ENCODE data around the gene AK9.

Gene AK9

DNA sequence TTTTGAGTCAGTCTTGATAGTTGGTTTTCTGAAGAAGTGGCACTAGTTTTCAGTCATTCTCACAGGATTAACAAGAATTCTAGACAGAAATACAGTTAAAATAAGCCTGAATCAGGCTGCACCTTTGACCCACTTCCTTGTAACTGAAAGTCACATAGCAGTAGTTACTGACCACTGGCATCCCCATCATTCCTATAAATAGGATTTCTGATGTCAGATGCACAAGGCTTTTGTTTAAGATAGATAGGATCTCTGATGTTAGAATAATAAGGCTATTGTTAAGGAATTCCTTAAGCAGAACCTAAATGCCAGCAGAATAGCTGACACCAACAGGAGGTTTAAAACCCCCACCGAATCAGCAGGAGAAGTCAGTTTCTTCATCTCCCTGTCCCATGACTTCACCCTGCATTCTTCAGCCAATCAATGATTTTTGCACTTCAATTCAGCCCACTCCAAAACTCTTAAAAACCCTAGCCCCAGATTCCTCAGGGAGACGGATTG is 177.4 kb downstream of the AK9 start:
- DNase-seq (ENCODE audit: low read depth in 1 of 2, low spot score in 1 of 2) = no peak

- no peak for DNase-seq (ENCODE audit: low read depth in 1 of 2, low spot score in 1 of 2)
Measured at GRCh38 chr6:109512271-109512817, 178.7 kb downstream of the AK9 start.

- no peak for DNase-seq (ENCODE audit: low read depth in 1 of 2, low spot score in 1 of 2)
Measured at GRCh38 chr6:109511832-109512231, 179.2 kb downstream of the AK9 start.

DNA sequence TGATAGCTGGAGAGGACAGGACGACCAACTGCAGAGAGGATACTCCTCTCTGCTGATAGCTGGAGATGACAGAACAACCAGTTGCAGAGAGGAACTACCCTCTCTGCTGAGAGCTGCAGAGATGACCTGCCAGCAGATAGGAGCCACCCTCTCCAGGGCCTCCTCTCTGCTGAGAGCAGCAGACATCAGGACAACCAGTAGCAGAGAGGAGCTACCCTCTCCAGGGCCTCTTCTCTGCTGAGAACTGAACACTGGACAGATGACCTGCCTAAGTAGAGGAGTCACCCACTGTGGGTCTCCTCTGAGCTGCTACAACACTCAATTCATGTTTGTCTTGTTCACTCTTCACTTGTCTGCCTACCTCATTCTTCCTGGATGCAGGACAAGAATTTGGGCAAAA is 180.6 kb downstream of the AK9 start:
- no peak for DNase-seq (ENCODE audit: low read depth in 1 of 2, low spot score in 1 of 2)

DNA sequence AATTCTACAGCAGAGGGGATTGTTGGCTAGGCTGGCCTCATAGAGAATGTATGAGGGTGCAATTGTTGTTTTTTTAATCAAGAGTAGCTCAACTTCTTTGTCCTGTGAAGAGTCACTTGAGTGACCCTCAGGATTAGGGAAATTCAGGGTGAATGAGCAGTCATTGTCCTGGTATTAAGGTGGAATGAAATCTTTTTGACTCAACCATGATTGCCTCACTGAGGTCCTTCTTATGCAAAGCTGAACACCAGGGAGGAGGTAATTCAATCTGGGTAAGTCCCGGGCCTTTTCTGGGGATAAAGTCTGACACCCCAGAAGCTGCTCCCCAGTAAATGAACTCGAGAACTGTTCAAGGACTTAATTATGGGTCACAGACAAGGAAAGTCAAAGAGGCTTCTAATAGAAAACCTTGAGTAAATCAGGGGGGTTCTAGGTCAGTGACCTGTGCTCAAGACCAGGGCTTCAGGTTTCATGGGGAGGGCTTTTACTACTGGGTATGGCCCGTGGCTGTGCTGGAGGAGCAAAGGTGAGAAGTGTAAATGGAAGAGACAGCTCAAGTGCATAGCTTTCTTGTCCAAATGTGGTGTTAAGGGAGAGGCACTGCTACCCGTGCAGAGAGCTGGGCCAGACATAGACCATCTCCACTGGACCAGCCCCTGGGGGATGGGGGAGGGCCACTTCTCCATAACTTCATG is 182.7 kb downstream of the AK9 start:
- no peak for DNase-seq (ENCODE audit: low read depth in 1 of 2, low spot score in 1 of 2)

- no peak for DNase-seq (ENCODE audit: low read depth in 1 of 2, low spot score in 1 of 2)
Measured at GRCh38 chr6:109507490-109508072, 183.4 kb downstream of the AK9 start.

DNA sequence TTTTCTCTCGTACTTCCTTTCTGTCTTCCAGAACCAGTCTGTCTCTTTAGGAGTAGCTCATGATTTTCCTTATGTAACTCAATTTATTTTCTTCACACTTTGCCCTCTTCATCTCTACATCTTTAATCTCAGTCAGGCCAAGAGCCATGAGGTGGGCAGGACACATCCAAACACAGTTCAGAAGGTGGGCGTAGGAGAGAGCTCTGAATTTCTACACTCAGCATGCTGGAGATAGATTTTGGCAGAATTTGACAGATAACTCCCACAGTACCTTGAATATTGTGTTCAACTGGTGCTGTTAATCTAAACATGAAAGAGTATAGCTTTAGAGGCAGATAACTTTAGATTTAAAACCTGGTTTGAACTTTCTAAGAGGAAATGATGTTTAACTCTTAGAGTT is 184.2 kb downstream of the AK9 start:
- DNase-seq (ENCODE audit: low read depth in 1 of 2, low spot score in 1 of 2) = no peak

- DNase-seq (ENCODE audit: low read depth in 1 of 2, low spot score in 1 of 2) = no peak
Measured at GRCh38 chr6:109506314-109506713, 184.7 kb downstream of the AK9 start.

GRCh38 chr6:109503327-109504224 is 187.4 kb downstream of the AK9 start:
- DNase-seq (ENCODE audit: low read depth in 1 of 2, low spot score in 1 of 2) = no peak

- DNase-seq (ENCODE audit: low read depth in 1 of 2, low spot score in 1 of 2) = no peak
Measured at GRCh38 chr6:109498936-109499335, 192.1 kb downstream of the AK9 start.

GRCh38 chr6:109498052-109498451 is 192.9 kb downstream of the AK9 start:
- no peak for DNase-seq (ENCODE audit: low read depth in 1 of 2, low spot score in 1 of 2)

DNA sequence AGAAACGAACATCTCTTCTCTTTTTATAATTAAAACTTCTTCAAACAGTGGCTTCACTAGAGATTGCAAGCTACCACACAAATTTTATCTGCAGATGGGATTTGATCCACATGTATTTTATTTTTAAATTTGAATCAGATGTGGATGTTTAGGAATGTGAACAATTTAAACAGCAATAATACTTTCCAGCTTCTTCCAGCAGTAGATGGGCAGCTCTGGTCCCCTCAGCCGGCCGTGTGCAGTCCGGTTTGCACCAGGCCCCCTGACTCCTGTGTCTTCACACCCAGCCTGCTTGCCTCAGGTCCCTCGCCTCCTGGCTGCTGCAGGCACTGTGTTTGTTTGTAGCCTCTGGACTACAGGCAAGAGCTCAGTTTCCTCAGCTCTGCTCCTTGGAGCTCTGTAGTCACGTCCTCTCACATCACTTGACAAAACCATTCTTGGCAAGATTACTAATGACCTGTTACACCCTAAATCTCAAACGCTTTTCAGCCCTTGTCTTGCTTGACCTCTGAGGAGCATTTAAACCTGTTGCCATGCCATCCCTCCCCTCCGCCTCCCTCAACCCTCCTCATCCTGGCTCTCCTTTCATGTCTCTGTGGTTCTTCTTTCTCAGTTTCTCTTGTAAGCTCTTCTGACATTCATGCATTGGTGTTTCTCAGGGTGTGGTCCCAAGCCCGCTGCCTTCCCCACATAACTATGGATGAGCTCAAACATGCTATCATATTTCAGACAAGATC is 194.8 kb downstream of the AK9 start:
- no peak for DNase-seq (ENCODE audit: low read depth in 1 of 2, low spot score in 1 of 2)

DNA sequence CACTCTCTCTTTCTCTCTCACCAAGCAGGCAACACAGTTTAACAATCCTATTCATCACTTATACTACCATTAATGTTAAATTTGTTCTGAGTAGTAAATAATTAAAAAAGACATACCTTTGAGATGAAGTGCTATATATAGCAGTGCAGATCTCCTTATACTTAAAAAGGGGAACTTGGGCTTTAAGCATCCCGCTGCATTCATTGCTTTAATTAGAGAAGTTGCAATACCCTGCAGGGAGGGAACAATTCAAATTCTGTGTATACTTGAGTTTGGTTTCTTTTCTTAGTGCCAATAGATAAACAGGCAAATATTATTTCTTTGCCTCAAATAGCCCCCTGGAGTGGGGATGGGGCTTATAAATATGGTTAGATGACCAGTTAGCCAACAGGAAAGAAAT is 197.1 kb downstream of the AK9 start:
- no peak for DNase-seq (ENCODE audit: low read depth in 1 of 2, low spot score in 1 of 2)

DNA sequence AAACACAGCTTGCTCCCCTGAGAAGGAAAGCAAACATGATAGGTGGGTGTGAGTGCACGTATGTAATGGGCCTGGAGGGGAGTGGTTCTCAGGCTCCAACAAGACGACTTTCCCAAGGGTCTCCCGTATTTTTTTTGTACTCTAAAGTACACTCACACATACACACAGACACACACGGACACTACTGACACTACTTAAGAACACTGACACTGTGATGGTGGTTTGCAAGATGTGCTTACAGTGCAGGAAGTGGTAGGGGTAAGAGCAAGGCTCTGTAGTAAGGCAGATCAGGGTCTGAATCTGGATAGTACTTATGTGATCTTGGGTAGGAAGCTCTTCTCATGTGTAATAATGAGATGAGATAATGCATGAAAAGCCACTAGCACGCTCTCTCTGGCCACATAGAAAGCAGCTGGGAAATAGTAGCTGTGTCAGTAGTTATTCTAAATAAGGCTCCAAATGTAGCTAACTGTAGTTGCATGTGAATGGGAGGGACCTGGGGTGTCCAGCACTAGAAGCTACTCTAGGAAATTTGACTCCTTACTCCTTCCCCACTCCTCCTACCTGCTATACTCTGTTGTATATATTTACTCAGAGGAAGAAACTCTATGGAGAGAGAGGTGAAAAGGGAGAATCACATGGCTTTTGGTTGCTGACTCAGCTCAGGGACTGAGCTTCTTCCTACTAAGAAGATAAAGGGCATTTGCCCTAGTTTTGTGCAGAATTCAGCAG is 199.6 kb downstream of the AK9 start:
- DNase-seq (ENCODE audit: low read depth in 1 of 2, low spot score in 1 of 2) = no peak

- no peak for DNase-seq (ENCODE audit: low read depth in 1 of 2, low spot score in 1 of 2)
Measured at GRCh38 chr6:109490713-109491112, 200.3 kb downstream of the AK9 start.

GRCh38 chr6:109488001-109488400 is 203.0 kb downstream of the AK9 start:
- DNase-seq (ENCODE audit: low read depth in 1 of 2, low spot score in 1 of 2) = no peak

DNA sequence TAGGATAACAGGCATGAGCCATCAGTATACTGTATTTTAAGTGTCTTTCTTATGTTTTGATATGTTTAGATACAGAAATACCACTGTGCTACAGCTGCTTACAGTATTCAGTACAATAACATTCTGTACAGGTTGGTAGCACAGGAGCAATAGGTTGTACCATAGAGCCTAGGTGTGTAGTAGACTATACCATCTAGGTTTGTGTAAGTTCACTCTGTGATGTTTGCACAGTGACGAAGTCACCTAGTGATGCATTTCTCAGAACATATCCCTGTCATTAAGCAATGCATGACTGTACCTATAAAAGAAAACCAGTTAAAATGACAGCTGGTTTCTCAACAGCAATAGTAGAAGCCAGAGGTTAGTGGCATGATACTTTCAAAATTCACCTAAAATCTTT is 204.9 kb downstream of the AK9 start:
- DNase-seq (ENCODE audit: low read depth in 1 of 2, low spot score in 1 of 2) = no peak

DNA sequence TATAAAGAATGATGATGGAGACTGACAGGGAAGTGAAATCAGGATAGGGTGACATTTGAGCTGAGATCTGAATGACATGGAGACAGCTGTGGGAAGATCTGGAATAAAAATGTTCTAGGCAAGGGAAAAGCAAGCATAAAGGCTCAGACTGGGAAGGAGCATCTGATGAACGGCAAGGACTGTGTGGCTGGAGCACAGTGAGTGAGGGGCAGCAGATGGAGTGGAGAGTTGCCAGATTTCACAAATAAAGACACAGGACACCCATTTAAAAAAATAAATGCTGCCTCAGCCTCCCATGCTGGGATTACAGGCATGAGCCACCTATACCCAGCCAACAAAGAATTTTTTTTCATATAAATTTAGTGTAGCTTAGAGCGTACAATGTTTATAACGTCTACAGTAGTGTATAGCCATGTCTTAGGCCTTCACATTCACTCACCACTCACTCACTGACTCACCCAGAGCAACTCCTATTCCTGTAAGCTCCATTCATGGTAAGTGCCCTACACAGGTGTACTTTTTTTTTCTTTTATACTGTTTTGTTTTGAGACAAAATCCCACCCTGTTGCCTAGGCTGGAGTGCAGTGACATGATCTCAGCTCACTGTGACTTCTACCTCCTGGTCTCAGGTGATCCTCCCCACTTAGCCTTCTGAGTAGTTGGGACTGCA is 205.6 kb downstream of the AK9 start:
- DNase-seq (ENCODE audit: low read depth in 1 of 2, low spot score in 1 of 2) = no peak

GRCh38 chr6:109484122-109484521 is 206.9 kb downstream of the AK9 start:
- no peak for DNase-seq (ENCODE audit: low read depth in 1 of 2, low spot score in 1 of 2)

DNA sequence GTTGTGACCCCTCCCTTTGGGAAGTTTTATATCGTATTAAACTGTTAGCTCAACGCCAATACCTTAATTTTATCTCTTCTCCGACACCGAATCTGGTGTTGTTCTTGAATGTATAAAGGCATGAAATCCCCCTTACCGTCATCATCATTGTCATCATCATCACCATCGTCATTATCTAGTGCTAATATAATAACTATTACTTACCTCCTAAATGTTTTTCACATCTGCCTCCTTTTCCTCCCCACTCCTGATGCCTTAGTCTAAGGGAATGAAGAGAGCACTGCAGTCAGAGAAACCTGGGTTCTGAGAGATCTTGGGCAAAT is 207.3 kb downstream of the AK9 start:
- no peak for DNase-seq (ENCODE audit: low read depth in 1 of 2, low spot score in 1 of 2)

All from activated T-helper 1 cell treated with anti-CD3 and anti-CD28 coated beads, Interleukin-2, amount 50 U/mL, for 16 hours (primary cell).